Thoracic aorta (tissue), 2 donors: ENCODE measurements around the gene ZSCAN1. TPM values are rescaled to one million over a fixed set of nuclear protein-coding genes. Genes with fewer than 3 reads are reported as not detected.

Source experiments
- ATAC-seq: fragments of 150-250 bp; one replicate; pipeline ENCODE4 v1.8.0; 2017; ENCODE audit warnings: low read depth; ENCODE audit not compliant: insufficient number of reproducible peaks, low FRiP score
- DNase-seq: peaks from one replicate; pipeline ENCODE4 v3.0.0-alpha.2; 2020; ENCODE audit warnings: low spot score
- H3K27ac ChIP-seq, 2 donors: fragments of 200-600 bp; sonication (generic); 1 replicate in 1 of 2; 2 replicates in 1 of 2; pipeline ENCODE4 v1.5.1; 2016; ENCODE audit warnings: mild to moderate bottlenecking in 2 of 2, moderate library complexity in 2 of 2
- H3K27me3 ChIP-seq: fragments of 200-600 bp; sonication (generic); replicated peaks from 2 replicates; pipeline ENCODE4 v1.6.0; 2016; ENCODE audit warnings: mild to moderate bottlenecking; ENCODE audit not compliant: insufficient read depth
- H3K36me3 ChIP-seq: fragments of 200-600 bp; sonication (generic); one replicate; pipeline ENCODE4 v1.5.1; 2016
- H3K4me1 ChIP-seq, 2 donors: fragments of 200-600 bp; sonication (generic); 1 replicate in 1 of 2; 2 replicates in 1 of 2; pipeline versions ENCODE4 v1.5.1 to v1.6.0; 2016; ENCODE audit warnings: low read depth in 2 of 2, mild to moderate bottlenecking in 1 of 2; ENCODE audit not compliant: control insufficient read depth in 1 of 2
- H3K4me3 ChIP-seq: fragments of 200-600 bp; sonication (generic); 2 replicates; pipeline ENCODE4 v1.5.1; 2016; ENCODE audit warnings: mild to moderate bottlenecking
- H3K9me3 ChIP-seq: fragments of 200-600 bp; sonication (generic); 2 replicates; pipeline ENCODE4 v1.5.1; 2016
- CTCF ChIP-seq: fragments of 200-600 bp; sonication (generic); IDR thresholded peaks from one replicate; pipeline ENCODE4 v1.5.1; 2019; ENCODE audit warnings: antibody characterized with exemption
- total RNA-seq, 2 donors: library from RNA; depleted of rRNA; stranded (reverse); fragments of >200 nt; gene quantifications; one replicate each; pipeline versions ENCODE4 v1.1.0 to v1.2.3, GENCODE V29; 2016

Gene ZSCAN1
- not detected for total RNA-seq

GRCh38 chr19:58033741-58034476 is at the start of gene ZSCAN1:
TSS of gene ZSCAN1 (plus strand) at chr19:58034025. CDS start at chr19:58037837, 3,812 bp downstream.
- DNase-seq (no peak), ATAC-seq (no peak)
- Histone ChIP-seq H3K9me3 (peaks cover 10% of the 10 kb centered on the region), H3K27me3 (no peaks in the 10 kb centered on the region), H3K4me3 (peak within 1 kb of the TSS; percentile 42), H3K4me1 (no peaks in the 10 kb centered on the region), H3K36me3 (no peaks in the 10 kb centered on the region), H3K27ac (no peak within 1 kb of the TSS)
- TF ChIP-seq CTCF, result no peak

- no peak for DNase-seq
- Histone ChIP-seq H3K4me3 (no peak overlapping the region), H3K4me1 (no peaks in the 10 kb centered on the region), H3K27me3 (no peaks in the 10 kb centered on the region), H3K36me3 (peaks cover 44% of the 10 kb centered on the region), H3K27ac (no peak overlapping the region), H3K9me3 (peaks cover 84% of the 10 kb centered on the region)
- ATAC-seq, result no peak
- TF ChIP-seq CTCF, result no peak
Measured at GRCh38 chr19:57992841-57993240, 41.0 kb upstream of the ZSCAN1 start.

GRCh38 chr19:58000677-58001076 is 33.1 kb upstream of the ZSCAN1 start:
- Histone ChIP-seq H3K27me3 (no peaks in the 10 kb centered on the region), H3K4me3 (no peak overlapping the region), H3K27ac (no peak overlapping the region), H3K9me3 (peaks cover 41% of the 10 kb centered on the region), H3K36me3 (peaks cover 36% of the 10 kb centered on the region), H3K4me1 (peaks cover 3 to 22% of the 10 kb centered on the region in 2 donors)
- no peak for ATAC-seq
- TF ChIP-seq CTCF, result no peak
- no peak for DNase-seq

- peaks cover 37% of the 10 kb centered on the region for H3K36me3 ChIP-seq
- H3K4me1 ChIP-seq, result peaks cover 3 to 22% of the 10 kb centered on the region in 2 donors
- no peaks in the 10 kb centered on the region for H3K27me3 ChIP-seq
- H3K9me3 ChIP-seq, result peaks cover 48% of the 10 kb centered on the region
- H3K27ac ChIP-seq, result peak overlapping the region; percentile 73 to 82
- ATAC-seq (no peak), DNase-seq (no peak)
- TF ChIP-seq CTCF, result no peak
- H3K4me3 ChIP-seq, result peak overlapping the region; percentile 89
Measured at GRCh38 chr19:58001895-58002369, 31.9 kb upstream of the ZSCAN1 start.

- peaks cover 33% of the 10 kb centered on the region for H3K36me3 ChIP-seq
- DNase-seq (peak; percentile 33), ATAC-seq (peak; percentile 80)
- peak within 1 kb of the TSS; percentile 73 to 82 for H3K27ac ChIP-seq
- TF ChIP-seq CTCF, result no peak
- H3K4me1 ChIP-seq, result peaks cover 3 to 22% of the 10 kb centered on the region in 2 donors
- no peaks in the 10 kb centered on the region for H3K27me3 ChIP-seq
- peaks cover 51% of the 10 kb centered on the region for H3K9me3 ChIP-seq
- H3K4me3 ChIP-seq, result peak within 1 kb of the TSS; percentile 89
Measured at GRCh38 chr19:58002384-58003173, 31.2 kb upstream of the ZSCAN1 start, which contains the start of gene ZNF606. TSS of gene ZNF606 (minus strand) at chr19:58002820. CDS start at chr19:58001319, 1,501 bp downstream.
